GM23338 (cell line): Measurements from ENCODE around the gene MKNK2. TPM values are rescaled to one million over a fixed set of nuclear protein-coding genes. Genes with fewer than 3 reads are reported as not detected.
A peak's percentile ranks its signal among the peaks of the same experiment; 100 is the strongest.

Source experiments
- ATAC-seq: fragments of 200-7000 bp; cut with Tn5 transposase; 3 replicates; pipeline ENCODE4 v1.9.1; 2020
- DNase-seq: peaks from one replicate; pipeline ENCODE4 v3.0.0-alpha.2; 2015; ENCODE audit warnings: low spot score
- H2AFZ ChIP-seq: fragments of 200-600 bp; sonication (generic); 2 replicates; pipeline ENCODE4 v1.8.0; 2016; ENCODE audit warnings: antibody characterized with exemption, mild to moderate bottlenecking, moderate library complexity
- H3F3A ChIP-seq: fragments of 200-600 bp; sonication (generic); replicated peaks from 2 replicates; pipeline ENCODE4 v1.8.0; 2017; ENCODE audit warnings: antibody characterized with exemption, mixed run types, low read depth
- H3K27ac ChIP-seq: fragments of 200-600 bp; sonication (generic); 2 replicates; pipeline ENCODE4 v1.6.1; 2016; ENCODE audit warnings: low read depth
- H3K27me3 ChIP-seq: fragments of 200-600 bp; sonication (generic); 2 replicates; pipeline ENCODE4 v1.8.0; 2016; ENCODE audit warnings: mild to moderate bottlenecking, mixed run types, moderate library complexity; ENCODE audit not compliant: insufficient read depth
- H3K36me3 ChIP-seq: fragments of 200-600 bp; sonication (generic); 2 replicates; pipeline ENCODE4 v1.8.0; 2016; ENCODE audit warnings: mild to moderate bottlenecking; ENCODE audit not compliant: insufficient read depth
- H3K4me1 ChIP-seq: fragments of 200-600 bp; sonication (generic); 2 replicates; pipeline ENCODE4 v1.8.0; 2016; ENCODE audit warnings: mild to moderate bottlenecking, moderate library complexity; ENCODE audit not compliant: insufficient read depth
- H3K4me2 ChIP-seq: fragments of 200-600 bp; sonication (generic); 2 replicates; pipeline ENCODE4 v1.7.1; 2017; ENCODE audit warnings: mixed run types
- H3K4me3 ChIP-seq: fragments of 200-600 bp; sonication (generic); 2 replicates; pipeline ENCODE4 v1.6.1; 2016; ENCODE audit warnings: mixed run types
- H3K79me2 ChIP-seq: fragments of 200-600 bp; sonication (generic); replicated peaks from 2 replicates; pipeline ENCODE4 v1.8.0; 2017; ENCODE audit warnings: mild to moderate bottlenecking; ENCODE audit not compliant: insufficient read depth
- H3K9me2 ChIP-seq: fragments of 200-600 bp; sonication (generic); 2 replicates; pipeline ENCODE4 v1.8.0; 2017; ENCODE audit not compliant: insufficient read depth
- H4K20me1 ChIP-seq: fragments of 200-600 bp; sonication (generic); replicated peaks from 2 replicates; pipeline ENCODE4 v1.8.0; 2017; ENCODE audit warnings: mild to moderate bottlenecking; ENCODE audit not compliant: insufficient read depth
- H3K27ac Mint-ChIP-seq: 2 replicates; pipeline ENCODE4 v1.8.0; 2020; ENCODE audit warnings: inconsistent platforms, mild to moderate bottlenecking, moderate library complexity, mixed read lengths
- H3K27me3 Mint-ChIP-seq: 3 replicates; pipeline ENCODE4 v1.8.0; 2022; ENCODE audit warnings: low read depth, mild to moderate bottlenecking, moderate library complexity, mixed read lengths, inconsistent platforms; ENCODE audit not compliant: insufficient read depth, poor library complexity
- H3K36me3 Mint-ChIP-seq: 3 replicates; pipeline ENCODE4 v1.8.0; 2021; ENCODE audit warnings: low read depth, mild to moderate bottlenecking, inconsistent platforms, moderate library complexity, mixed read lengths
- H3K4me1 Mint-ChIP-seq: 3 replicates; pipeline ENCODE4 v1.8.0; 2020; ENCODE audit warnings: mild to moderate bottlenecking, inconsistent platforms, mixed read lengths
- H3K4me3 Mint-ChIP-seq: 3 replicates; pipeline ENCODE4 v1.8.0; 2021; ENCODE audit warnings: moderate library complexity, mild to moderate bottlenecking, inconsistent platforms, mixed read lengths
- H3K9me3 Mint-ChIP-seq: 3 replicates; pipeline ENCODE4 v1.8.0; 2020; ENCODE audit warnings: moderate library complexity, mild to moderate bottlenecking, inconsistent platforms, mixed read lengths
- CREB1 ChIP-seq: fragments of 250-450 bp; sonication (Bioruptor Pico); IDR thresholded peaks from 2 replicates; pipeline ENCODE4 v1.5.0; 2020; ENCODE audit warnings: low read depth, mild to moderate bottlenecking, moderate library complexity
- CTCF ChIP-seq, 2 experiments: fragments of 200-600 bp in 1 of 2; sonication (generic) in 1 of 2; conservative IDR thresholded peaks; 2 replicates each; pipeline versions ENCODE4 v1.5.1 to v1.6.1; 2016 to 2017; ENCODE audit warnings: antibody characterized with exemption in 2 of 2, low read depth in 2 of 2, mild to moderate bottlenecking in 2 of 2, moderate library complexity in 1 of 2
- ETS1 ChIP-seq: IDR thresholded peaks from 2 replicates; pipeline ENCODE4 v1.6.1; 2016; ENCODE audit warnings: antibody characterized with exemption
- EZH2 ChIP-seq: fragments of 200-600 bp; sonication (generic); IDR thresholded peaks from one replicate; pipeline ENCODE4 v1.8.0; 2017; ENCODE audit warnings: antibody characterized with exemption, mild to moderate bottlenecking, low read depth; ENCODE audit not compliant: unreplicated experiment
- EZH2phosphoT487 ChIP-seq: fragments of 200-600 bp; sonication (generic); IDR thresholded peaks from one replicate; pipeline ENCODE4 v1.8.1; 2018; ENCODE audit warnings: antibody characterized with exemption; ENCODE audit not compliant: unreplicated experiment
- JUNB ChIP-seq: IDR thresholded peaks from one replicate; pipeline ENCODE4 v1.6.1; 2016; ENCODE audit warnings: antibody characterized with exemption; ENCODE audit not compliant: unreplicated experiment
- NANOG ChIP-seq: IDR thresholded peaks from 2 replicates; pipeline ENCODE4 v1.6.1; 2016; ENCODE audit warnings: antibody characterized with exemption, borderline replicate concordance
- POLR2AphosphoS5 ChIP-seq: IDR thresholded peaks from 2 replicates; pipeline ENCODE4 v1.6.1; 2016; ENCODE audit warnings: antibody characterized with exemption, low read depth
- REST ChIP-seq: IDR thresholded peaks from one replicate; pipeline ENCODE4 v1.6.1; 2018; ENCODE audit warnings: antibody characterized with exemption; ENCODE audit not compliant: unreplicated experiment
- STAT1 ChIP-seq: IDR thresholded peaks from one replicate; pipeline ENCODE4 v1.6.1; 2016; ENCODE audit warnings: antibody characterized with exemption; ENCODE audit not compliant: unreplicated experiment
- ZNF114 ChIP-seq: fragments of 250-450 bp; sonication (Bioruptor Pico); IDR thresholded peaks from 2 replicates; pipeline ENCODE4 v1.5.0; 2020; ENCODE audit warnings: mild to moderate bottlenecking, moderate library complexity
- ZNF331 ChIP-seq: fragments of 250-450 bp; sonication (Bioruptor Pico); IDR thresholded peaks from 2 replicates; pipeline ENCODE4 v1.5.0; 2020; ENCODE audit warnings: low read depth, mild to moderate bottlenecking, moderate library complexity
- ZNF462 ChIP-seq: fragments of 250-450 bp; sonication (Bioruptor Pico); IDR thresholded peaks from 2 replicates; pipeline ENCODE4 v1.5.0; 2020; ENCODE audit warnings: mild to moderate bottlenecking, moderate library complexity
- polyA plus RNA-seq: library from polyadenylated mRNA; unstranded; fragments of >200 nt; fragmentation: Nextera tagmentation; extraction: Ambion mirVana; gene quantifications from 2 replicates; pipeline ENCODE4 v1.2.1, GENCODE V29; 2016
- total RNA-seq: library from RNA; depleted of rRNA; stranded (reverse); fragments of >200 nt; shearing (Covaris generic); gene quantifications from 2 replicates; pipeline ENCODE4 v1.2.3, GENCODE V29; 2014

MKNK2 gene
- total and polyA plus RNA-seq, 2 experiments from 2014 or later, result 71.0 to 159 TPM

GRCh38 chr19:2049741-2050348, 1.2 kb downstream of the MKNK2 start:
- H3K4me1 ChIP-seq, result no peaks in the 10 kb centered on the region; the same call in 1 of the 2 replicates
- H2AFZ ChIP-seq, result no peak overlapping the region
- TF ChIP-seq EZH2phosphoT487 (no peak), JUNB (no peak), REST (no peak), STAT1 (no peak), ZNF331 (CRISPR knock-in tag) (no peak), NANOG (no peak), ZNF114 (CRISPR knock-in tag) (no peak), CTCF (conservative IDR thresholded peaks at IDR 0.05; ENCODE audit: low read depth in 2 of 2) (no peak), EZH2 (no peak), POLR2AphosphoS5 (no peak), ETS1 (no peak), CREB1 (CRISPR knock-in tag) (no peak), ZNF462 (no peak)
- no peaks in the 10 kb centered on the region for H3K27me3 ChIP-seq
- no peak overlapping the region for H3K27ac ChIP-seq
- H4K20me1 ChIP-seq, result peaks cover 10% of the 10 kb centered on the region
- no peaks in the 10 kb centered on the region for H3K36me3 ChIP-seq
- ATAC-seq (peak; percentile 17), DNase-seq (peak; percentile 69)
- Mint-ChIP-seq H3K27ac (no peak overlapping the region), H3K36me3 (no peaks in the 10 kb centered on the region), H3K4me3 (peak overlapping the region; percentile 80), H3K27me3 (peaks cover 11% of the 10 kb centered on the region), H3K4me1 (peaks cover 3% of the 10 kb centered on the region; the same call in 2 of the 3 replicates), H3K9me3 (no peaks in the 10 kb centered on the region)
- H3F3A ChIP-seq, result 0 out of 2 replicates have a peak, but pooled peaks cover 3% of the 10 kb centered on the region
- H3K4me2 ChIP-seq, result peak overlapping the region; percentile 96
- no peaks in the 10 kb centered on the region for H3K9me2 ChIP-seq
- peaks cover 29% of the 10 kb centered on the region for H3K79me2 ChIP-seq
- peak overlapping the region; percentile 96 for H3K4me3 ChIP-seq
